Neuron (in vitro differentiated cells): Measurements from ENCODE around the gene SACS.

Source experiments
- H2AFZ ChIP-seq: one replicate; pipeline ENCODE4 v1.6.1; 2013; ENCODE audit warnings: low read depth, mild to moderate bottlenecking, inconsistent platforms, low read length, moderate library complexity
- H3K27me3 ChIP-seq: one replicate; pipeline ENCODE4 v1.6.1; 2013; ENCODE audit warnings: low read length; ENCODE audit not compliant: insufficient read depth
- H3K36me3 ChIP-seq: one replicate; pipeline ENCODE4 v1.6.1; 2013; ENCODE audit warnings: low read length; ENCODE audit not compliant: insufficient read depth
- H3K4me1 ChIP-seq: one replicate; pipeline ENCODE4 v1.6.1; 2013; ENCODE audit warnings: low read length; ENCODE audit not compliant: insufficient read depth
- H3K4me3 ChIP-seq: 2 replicates; pipeline ENCODE4 v1.5.1; 2013; ENCODE audit warnings: mild to moderate bottlenecking, low read length, moderate library complexity
- H3K9me3 ChIP-seq: one replicate; pipeline ENCODE4 v1.6.1; 2013; ENCODE audit warnings: low read length

SACS gene

GRCh38 chr13:23381866-23382265 lies 51.6 kb downstream of the SACS start:
- H3K36me3 ChIP-seq = no peaks in the 10 kb centered on the region

GRCh38 chr13:23380534-23380933 lies 53.0 kb downstream of the SACS start:
- Histone ChIP-seq H2AFZ (no peak overlapping the region), H3K36me3 (no peaks in the 10 kb centered on the region), H3K4me1 (no peaks in the 10 kb centered on the region), H3K27me3 (no peaks in the 10 kb centered on the region), H3K9me3 (no peaks in the 10 kb centered on the region), H3K4me3 (no peak overlapping the region)

More at GRCh38 chr13:23381866-23382265, 51.6 kb downstream of the SACS start:
- Histone ChIP-seq H3K4me1 (no peaks in the 10 kb centered on the region), H2AFZ (no peak overlapping the region), H3K27me3 (no peaks in the 10 kb centered on the region), H3K9me3 (no peaks in the 10 kb centered on the region), H3K4me3 (no peak overlapping the region)

- H3K4me1 ChIP-seq = peaks cover 9% of the 10 kb centered on the region
- H2AFZ ChIP-seq = no peak overlapping the region
- no peak overlapping the region for H3K4me3 ChIP-seq
- no peaks in the 10 kb centered on the region for H3K9me3 ChIP-seq
- peaks cover 10% of the 10 kb centered on the region for H3K36me3 ChIP-seq
- no peaks in the 10 kb centered on the region for H3K27me3 ChIP-seq
Observed at GRCh38 chr13:23377983-23378632, 55.4 kb downstream of the SACS start.

- no peaks in the 10 kb centered on the region for H3K9me3 ChIP-seq
- no peak overlapping the region for H2AFZ ChIP-seq
- H3K36me3 ChIP-seq = peaks cover 15% of the 10 kb centered on the region
- H3K27me3 ChIP-seq = no peaks in the 10 kb centered on the region
- H3K4me3 ChIP-seq = no peak overlapping the region
- H3K4me1 ChIP-seq = peaks cover 9% of the 10 kb centered on the region
Observed at GRCh38 chr13:23377579-23377978, 55.9 kb downstream of the SACS start.

GRCh38 chr13:23375001-23375971 lies 58.2 kb downstream of the SACS start:
- H3K27me3 ChIP-seq = no peaks in the 10 kb centered on the region
- peaks cover 9% of the 10 kb centered on the region for H3K4me1 ChIP-seq
- H3K36me3 ChIP-seq = peaks cover 36% of the 10 kb centered on the region
- H2AFZ ChIP-seq = peak overlapping the region; percentile 85
- peak overlapping the region; percentile 89 for H3K4me3 ChIP-seq
- no peaks in the 10 kb centered on the region for H3K9me3 ChIP-seq

- Histone ChIP-seq H3K9me3 (no peaks in the 10 kb centered on the region), H3K4me3 (no peak overlapping the region), H3K27me3 (no peaks in the 10 kb centered on the region), H3K4me1 (peaks cover 9% of the 10 kb centered on the region), H3K36me3 (peaks cover 59% of the 10 kb centered on the region), H2AFZ (no peak overlapping the region)
Observed at GRCh38 chr13:23372264-23372906, 61.1 kb downstream of the SACS start.

GRCh38 chr13:23367907-23368306 lies 65.6 kb downstream of the SACS start:
- H3K4me3 ChIP-seq = no peak overlapping the region
- no peaks in the 10 kb centered on the region for H3K9me3 ChIP-seq
- no peaks in the 10 kb centered on the region for H3K4me1 ChIP-seq
- no peak overlapping the region for H2AFZ ChIP-seq
- peaks cover 87% of the 10 kb centered on the region for H3K36me3 ChIP-seq
- H3K27me3 ChIP-seq = no peaks in the 10 kb centered on the region

GRCh38 chr13:23365652-23366051 lies 67.8 kb downstream of the SACS start:
- peaks cover 70% of the 10 kb centered on the region for H3K36me3 ChIP-seq
- H3K4me1 ChIP-seq = no peaks in the 10 kb centered on the region
- H3K9me3 ChIP-seq = no peaks in the 10 kb centered on the region
- H2AFZ ChIP-seq = no peak overlapping the region
- H3K4me3 ChIP-seq = no peak overlapping the region
- H3K27me3 ChIP-seq = no peaks in the 10 kb centered on the region

GRCh38 chr13:23359882-23360281 lies 73.6 kb downstream of the SACS start:
- no peak overlapping the region for H3K4me3 ChIP-seq
- no peak overlapping the region for H2AFZ ChIP-seq
- no peaks in the 10 kb centered on the region for H3K4me1 ChIP-seq
- peaks cover 62% of the 10 kb centered on the region for H3K36me3 ChIP-seq
- H3K27me3 ChIP-seq = no peaks in the 10 kb centered on the region
- H3K9me3 ChIP-seq = no peaks in the 10 kb centered on the region

GRCh38 chr13:23357349-23357748 lies 76.2 kb downstream of the SACS start:
- Histone ChIP-seq H3K4me3 (no peak overlapping the region), H2AFZ (no peak overlapping the region), H3K27me3 (no peaks in the 10 kb centered on the region), H3K4me1 (no peaks in the 10 kb centered on the region), H3K36me3 (peaks cover 63% of the 10 kb centered on the region), H3K9me3 (no peaks in the 10 kb centered on the region)

- Histone ChIP-seq H3K4me1 (no peaks in the 10 kb centered on the region), H2AFZ (no peak overlapping the region), H3K36me3 (peaks cover 64% of the 10 kb centered on the region), H3K4me3 (no peak overlapping the region), H3K27me3 (no peaks in the 10 kb centered on the region), H3K9me3 (no peaks in the 10 kb centered on the region)
Observed at GRCh38 chr13:23356368-23356767, 77.1 kb downstream of the SACS start.

- H3K4me3 ChIP-seq = no peak overlapping the region
- H2AFZ ChIP-seq = no peak overlapping the region
- H3K27me3 ChIP-seq = no peaks in the 10 kb centered on the region
- H3K36me3 ChIP-seq = peaks cover 73% of the 10 kb centered on the region
- H3K4me1 ChIP-seq = no peaks in the 10 kb centered on the region
- no peaks in the 10 kb centered on the region for H3K9me3 ChIP-seq
Observed at GRCh38 chr13:23354520-23354919, 79.0 kb downstream of the SACS start.

- no peak overlapping the region for H3K4me3 ChIP-seq
- no peaks in the 10 kb centered on the region for H3K27me3 ChIP-seq
- H3K9me3 ChIP-seq = no peaks in the 10 kb centered on the region
- H3K4me1 ChIP-seq = peaks cover 8% of the 10 kb centered on the region
- no peak overlapping the region for H2AFZ ChIP-seq
- H3K36me3 ChIP-seq = peaks cover 80% of the 10 kb centered on the region
Observed at GRCh38 chr13:23352161-23352560, 81.3 kb downstream of the SACS start.
